SJCRH30 (cell line): ENCODE results near the gene TXNL4B. TPM values are rescaled to one million over a fixed set of nuclear protein-coding genes. Genes with fewer than 3 reads are reported as not detected.

ENCODE experiments used
- DNase-seq, 2 experiments: peaks; one replicate each; pipeline ENCODE4 v3.0.0-alpha.2; 2015 to 2020
- H3K27ac ChIP-seq: fragments of 250-450 bp; sonication (Bioruptor Pico); 2 replicates; pipeline ENCODE4 v1.5.1; 2020; ENCODE audit warnings: mild to moderate bottlenecking, moderate library complexity
- H3K27me3 ChIP-seq: fragments of 250-450 bp; sonication (Bioruptor Pico); 2 replicates; pipeline ENCODE4 v1.5.1; 2020; ENCODE audit warnings: mild to moderate bottlenecking, moderate library complexity
- H3K36me3 ChIP-seq: fragments of 250-450 bp; sonication (Bioruptor Pico); 2 replicates; pipeline ENCODE4 v1.5.1; 2020; ENCODE audit warnings: mild to moderate bottlenecking, moderate library complexity
- H3K4me1 ChIP-seq: fragments of 250-450 bp; sonication (Bioruptor Pico); 2 replicates; pipeline ENCODE4 v1.5.1; 2020; ENCODE audit warnings: mild to moderate bottlenecking, moderate library complexity
- H3K4me3 ChIP-seq: fragments of 250-450 bp; sonication (Bioruptor Pico); 2 replicates; pipeline ENCODE4 v1.5.1; 2020; ENCODE audit warnings: mild to moderate bottlenecking, moderate library complexity
- H3K9me3 ChIP-seq: fragments of 250-450 bp; sonication (Bioruptor Pico); replicated peaks from 2 replicates; pipeline ENCODE4 v1.5.1; 2020; ENCODE audit warnings: mild to moderate bottlenecking, moderate library complexity
- total RNA-seq: library from RNA; depleted of rRNA; stranded (reverse); fragments of >200 nt; shearing (Covaris generic); gene quantifications from 2 replicates; pipeline ENCODE4 v1.2.3, GENCODE V29; 2014; rRNA removed

The TXNL4B gene
- total RNA-seq, 1 experiment from 2014 or later, result 12.7 TPM

GRCh38 chr16:72043058-72043457 lies 50.4 kb downstream of the TXNL4B start:
- no peak for DNase-seq
- peaks cover 14% of the 10 kb centered on the region for H3K4me1 ChIP-seq
- H3K36me3 ChIP-seq, result no peaks in the 10 kb centered on the region
- no peak overlapping the region for H3K27ac ChIP-seq
- H3K9me3 ChIP-seq, result no peaks in the 10 kb centered on the region
- H3K27me3 ChIP-seq, result no peaks in the 10 kb centered on the region
- H3K4me3 ChIP-seq, result no peak overlapping the region

- Histone ChIP-seq H3K27me3 (no peaks in the 10 kb centered on the region), H3K36me3 (no peaks in the 10 kb centered on the region)
- peak; percentile 82 to 91 for DNase-seq
Observed at GRCh38 chr16:72042157-72042660, 51.2 kb downstream of the TXNL4B start.

GRCh38 chr16:72036098-72036497 lies 57.3 kb downstream of the TXNL4B start:
- no peak overlapping the region for H3K4me3 ChIP-seq
- H3K27ac ChIP-seq, result no peak overlapping the region
- H3K36me3 ChIP-seq, result no peaks in the 10 kb centered on the region
- no peaks in the 10 kb centered on the region for H3K27me3 ChIP-seq
- H3K4me1 ChIP-seq, result no peaks in the 10 kb centered on the region
- H3K9me3 ChIP-seq, result no peaks in the 10 kb centered on the region
- DNase-seq, result no peak

More at GRCh38 chr16:72042157-72042660, 51.2 kb downstream of the TXNL4B start:
- Histone ChIP-seq H3K27ac (peak overlapping the region; percentile 46), H3K4me1 (peaks cover 14% of the 10 kb centered on the region), H3K9me3 (no peaks in the 10 kb centered on the region), H3K4me3 (no peak overlapping the region)

Other genes with a start within 250 kb of the TXNL4B start
- gene ATXN1L, start 247.6 kb downstream of the TXNL4B start, total RNA-seq, result 13.9 and 15.3 TPM in 2 replicates
- 6.0 and 7.5 TPM in 2 replicates for gene ZNF821, start 209.4 kb downstream of the TXNL4B start, total RNA-seq
- gene IST1, start 198.1 kb downstream of the TXNL4B start, total RNA-seq, result 179 and 184 TPM in 2 replicates
- gene PKD1L3, start 93.2 kb downstream of the TXNL4B start, total RNA-seq, result not detected in 2 replicates
- gene DHODH, start 84.9 kb downstream of the TXNL4B start, total RNA-seq, result 6.0 and 8.2 TPM in 2 replicates
- not detected in 2 replicates for gene HP, start 39.1 kb downstream of the TXNL4B start, total RNA-seq
- gene HPR, start 30.4 kb downstream of the TXNL4B start, total RNA-seq, result not detected in 2 replicates
- gene DHX38, start 227 bp upstream of the TXNL4B start, total RNA-seq, result 24.7 and 27.4 TPM in 2 replicates
- 0.23 and 0.34 TPM in 2 replicates for gene PMFBP1, start 78.5 kb upstream of the TXNL4B start, total RNA-seq